H1 (cell line): ENCODE measurements around the gene TMED8. TPM values are rescaled to one million over a fixed set of nuclear protein-coding genes. Genes with fewer than 3 reads are reported as not detected.

Experiments
- CBX5 ChIP-seq: fragments of 300-800, 300-1000 bp; sonication (generic); IDR thresholded peaks from 2 replicates; pipeline ENCODE4 v1.7.1; 2016; ENCODE audit warnings: antibody characterized with exemption, low read length, low read depth
- CHD1 ChIP-seq: IDR thresholded peaks from 2 replicates; pipeline ENCODE4 v1.6.1; 2012; ENCODE audit warnings: low read depth, low read length, improper control_type of control experiment
- JUN ChIP-seq: IDR thresholded peaks from 2 replicates; pipeline ENCODE4 v1.6.1; 2011; ENCODE audit warnings: low read depth, mild to moderate bottlenecking, improper control_type of control experiment, low read length
- SIRT6 ChIP-seq: IDR thresholded peaks from one replicate; pipeline ENCODE4 v1.7.1; 2012; ENCODE audit warnings: low read length, inconsistent platforms
- polyA plus RNA-seq, 7 experiments: library from polyadenylated mRNA; depleted of rRNA in 3 of 7; stranded (reverse) in 5 of 7; unstranded in 2 of 7; fragments of >200 nt in 5 of 7; fragments of 200-250 nt in 2 of 7; gene quantifications; 1 replicate in 5 of 7; 2 replicates in 1 of 7; 4 replicates in 1 of 7; pipeline versions ENCODE4 v1.2.1 to v1.2.3, GENCODE V29; 2011 to 2013; ENCODE audit warnings: missing spikeins in 2 of 7, mixed read lengths in 2 of 7
- total RNA-seq: library from RNA; stranded (reverse); fragmentation: NEBNext Ultra II Directional; extraction: Animal tissue kit (Norgen Biotek cat#: 25700); gene quantifications from 2 replicates; pipeline ENCODE4 v1.2.1, GENCODE V29; 2021

TMED8 gene
- total and polyA plus RNA-seq, 2 of the 8 experiments (the other 6 are each of a cell fraction or from before 2014, with no cell fraction given): 5.5 to 13.4 TPM

DNA sequence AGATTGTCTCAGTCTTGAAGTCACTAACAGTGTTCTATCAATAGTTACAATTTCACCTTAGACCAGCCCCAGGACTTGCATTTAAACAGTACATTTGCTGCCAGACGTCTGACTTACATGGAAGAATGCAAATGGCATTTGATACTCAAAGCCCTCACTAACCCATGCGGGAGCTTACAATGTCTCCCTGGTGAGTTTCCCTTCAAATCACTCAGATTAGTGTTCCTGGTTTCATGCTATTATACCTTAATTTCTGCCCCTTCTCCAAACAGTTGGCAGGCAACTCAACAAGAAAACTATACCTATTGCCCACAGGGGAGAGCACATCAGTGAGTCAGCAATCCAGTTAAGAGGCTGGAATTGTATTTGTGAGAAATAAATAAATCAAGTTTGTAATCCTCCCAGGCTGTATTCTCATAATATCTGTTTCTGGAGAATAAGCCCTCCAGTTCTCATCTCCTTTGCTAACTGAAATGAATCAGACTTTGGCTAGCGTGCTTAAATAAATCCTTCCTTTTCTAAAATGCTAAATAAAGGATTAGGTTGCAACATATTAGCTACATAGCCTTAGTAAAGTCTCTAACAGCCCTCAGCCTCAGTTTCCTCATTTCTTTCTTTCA, 32.4 kb downstream of the TMED8 start (continued):
- TF ChIP-seq JUN (no peak), SIRT6 (no peak), CHD1 (no peak), CBX5 (no peak)
